Measurements from ENCODE around the gene GTF3C5. TPM values are rescaled to one million over a fixed set of nuclear protein-coding genes. Genes with fewer than 3 reads are reported as not detected.
A peak's percentile ranks its signal among the peaks of the same experiment; 100 is the strongest.
"Not testable (repeated sequence)": the region's sequence is repeated elsewhere in the genome, so short reads cannot be mapped to it uniquely, and the experiment has no call there.

The GTF3C5 gene
- total and polyA plus RNA-seq, 9 of the 15 experiments (the other 6 are each of a cell fraction or from before 2014, with no cell fraction given): 3.8 to 118 (median 83.7) TPM

DNA sequence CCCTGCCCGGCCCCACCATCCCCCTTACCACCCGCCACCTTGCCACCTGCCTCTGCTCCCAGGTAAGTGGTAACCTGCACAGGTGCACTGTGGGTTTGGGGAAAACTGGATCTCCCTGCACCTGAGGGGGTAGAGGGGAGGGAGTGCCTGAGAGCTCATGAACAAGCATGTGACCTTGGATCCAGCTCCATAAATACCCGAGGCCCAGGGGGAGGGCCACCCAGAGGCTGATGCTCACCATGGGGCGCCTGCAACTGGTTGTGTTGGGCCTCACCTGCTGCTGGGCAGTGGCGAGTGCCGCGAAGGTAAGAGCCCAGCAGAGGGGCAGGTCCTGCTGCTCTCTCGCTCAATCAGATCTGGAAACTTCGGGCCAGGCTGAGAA lies 31.0 kb downstream of the GTF3C5 start, which contains the start of gene CEL:
TSS of gene CEL (plus strand) at position 218 of the 382 bp plus-strand sequence. CDS start at position 240, 22 bp downstream.
- WGBS (ENCODE audit: insufficient coverage, low coverage, missing lambda C conversion rate): 53% methylated on average over 2 of the region's 9 CpGs
- in situ Hi-C loops (cut with MboI); FAIRE-seq: not testable (repeated sequence)

DNA sequence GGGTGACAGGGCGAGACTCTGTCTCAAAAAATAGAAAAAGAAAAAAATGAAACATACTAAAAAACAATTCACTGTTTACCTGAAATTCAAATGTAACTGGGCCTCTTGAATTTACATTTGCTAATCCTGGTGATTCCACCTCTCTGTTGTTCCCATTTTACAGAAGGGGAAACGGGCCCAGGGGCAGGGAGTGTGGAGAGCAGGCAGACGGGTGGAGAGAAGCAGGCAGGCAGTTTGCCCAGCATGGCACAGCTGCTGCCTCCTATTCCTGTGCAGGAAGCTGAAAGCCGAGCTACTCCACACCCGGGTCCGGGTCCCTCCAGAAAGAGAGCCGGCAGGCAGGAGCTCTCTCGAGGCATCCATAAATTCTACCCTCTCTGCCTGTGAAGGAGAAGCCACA lies 31.8 kb downstream of the GTF3C5 start:
- H3K4me3 ChIP-seq; H3K4me2 ChIP-seq (ENCODE audit: insufficient read depth, low read length); in situ Hi-C loops (cut with MboI); H3K36me3 ChIP-seq (ENCODE audit: control insufficient read depth, insufficient read depth, low read length); H3K79me2 ChIP-seq (ENCODE audit: control insufficient read depth, insufficient read depth, low read length); BruUV-seq (replicated peaks); H3K27ac ChIP-seq (ENCODE audit: extremely low read depth, low read depth, low read length); H3K9ac ChIP-seq (ENCODE audit: insufficient read depth in 1 of 2, low read depth in 2 of 2, low read length in 2 of 2); H3K9me3 ChIP-seq (replicated peaks; ENCODE audit: control insufficient read depth, insufficient read depth, low read depth, low read length); H3K27me3 ChIP-seq (ENCODE audit: control insufficient read depth in 2 of 2, insufficient read depth in 2 of 2, low read length in 2 of 2); H2AFZ ChIP-seq (ENCODE audit: low read depth, low read length); POLR2A ChIA-PET; CTCF ChIA-PET (ENCODE audit: low intra/inter-chr PET ratio); DNase-seq (ENCODE audit: extremely low read depth in 1 of 4, low spot score in 3 of 4); ATAC-seq; H4K20me1 ChIP-seq (replicated peaks; ENCODE audit: control insufficient read depth, insufficient read depth, low read length); H3K9me1 ChIP-seq (ENCODE audit: control insufficient read depth, insufficient read depth, low read length); intact Hi-C loops (cut with micrococcal nuclease): not testable (repeated sequence)
- H3K4me1 ChIP-seq (replicated peaks in 1 of 2; ENCODE audit: control insufficient read depth in 2 of 2, insufficient read depth in 2 of 2, low read length in 2 of 2): peaks cover 20 to 55% of the 10 kb centered on the region in 2 experiments
- FAIRE-seq: peak; percentile 65
- 67% methylated on average over 3 of the region's 8 CpGs for WGBS (ENCODE audit: insufficient coverage, low coverage, missing lambda C conversion rate)

More for the DNA sequence above, 31.0 kb downstream of the GTF3C5 start, which contains the start of gene CEL:
- peaks cover 16% of the 10 kb centered on the region; the same call in 1 of the 3 replicates for H3K36me3 ChIP-seq (ENCODE audit: control insufficient read depth, insufficient read depth, low read length)
- ATAC-seq; H3K9me1 ChIP-seq (ENCODE audit: control insufficient read depth, insufficient read depth, low read length); H3K9me3 ChIP-seq (replicated peaks; ENCODE audit: control insufficient read depth, insufficient read depth, low read depth, low read length); H3K4me2 ChIP-seq (ENCODE audit: insufficient read depth, low read length); H4K20me1 ChIP-seq (replicated peaks; ENCODE audit: control insufficient read depth, insufficient read depth, low read length); H3K27ac ChIP-seq (ENCODE audit: extremely low read depth, low read depth, low read length); H3K79me2 ChIP-seq (ENCODE audit: control insufficient read depth, insufficient read depth, low read length); DNase-seq (ENCODE audit: extremely low read depth in 1 of 4, low spot score in 3 of 4); H3K27me3 ChIP-seq (ENCODE audit: control insufficient read depth in 2 of 2, insufficient read depth in 2 of 2, low read length in 2 of 2); CTCF ChIA-PET (ENCODE audit: low intra/inter-chr PET ratio); H3K4me3 ChIP-seq; intact Hi-C loops (cut with micrococcal nuclease); H2AFZ ChIP-seq (ENCODE audit: low read depth, low read length); BruUV-seq (replicated peaks): not testable (repeated sequence)
- peaks cover 20 to 61% of the 10 kb centered on the region in 2 experiments for H3K4me1 ChIP-seq (replicated peaks in 1 of 2; ENCODE audit: control insufficient read depth in 2 of 2, insufficient read depth in 2 of 2, low read length in 2 of 2)
- POLR2A ChIA-PET: interaction anchor here (0.6 kb wide), 1 partner anchor 319 kb away, joined by 3 read pairs; no protein-coding TSS in a partner anchor
- H3K9ac ChIP-seq (ENCODE audit: insufficient read depth in 1 of 2, low read depth in 2 of 2, low read length in 2 of 2): peak within 1 kb of the TSS in 1 of 2 experiments; percentile 52; a peak in 1 of 4 replicates
